HG03521 (cell line): ENCODE data around the gene NLN.
"Not testable (repeated sequence)": the region's sequence is repeated elsewhere in the genome, so short reads cannot be mapped to it uniquely, and the experiment has no call there.

Experiments
- ATAC-seq: cut with Tn5 transposase; IDR thresholded peaks from one replicate; pipeline ENCODE4 v1.9.1; 2021; ENCODE audit warnings: mild to moderate bottlenecking, moderate library complexity; ENCODE audit not compliant: unreplicated experiment

The NLN gene

DNA sequence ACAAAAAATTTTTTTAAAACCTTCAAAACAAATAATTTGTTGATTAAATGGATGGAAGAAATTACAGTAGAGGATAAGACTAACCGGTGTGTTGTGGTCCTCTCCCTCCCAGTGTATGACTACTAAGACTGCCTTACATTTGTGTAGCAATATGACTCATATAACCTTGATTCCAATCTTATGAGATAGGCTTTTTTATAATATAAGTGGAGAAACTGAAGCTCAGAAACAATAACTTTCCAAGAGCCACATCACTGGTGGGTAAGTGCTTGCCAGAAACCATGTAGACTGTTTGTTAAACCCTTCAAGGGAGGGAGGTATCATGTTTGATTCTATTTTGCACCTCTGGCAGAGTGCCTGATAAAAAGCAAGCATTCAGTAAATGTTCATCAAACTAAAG lies 47.5 kb downstream of the NLN start:
- ATAC-seq, result no peak

DNA sequence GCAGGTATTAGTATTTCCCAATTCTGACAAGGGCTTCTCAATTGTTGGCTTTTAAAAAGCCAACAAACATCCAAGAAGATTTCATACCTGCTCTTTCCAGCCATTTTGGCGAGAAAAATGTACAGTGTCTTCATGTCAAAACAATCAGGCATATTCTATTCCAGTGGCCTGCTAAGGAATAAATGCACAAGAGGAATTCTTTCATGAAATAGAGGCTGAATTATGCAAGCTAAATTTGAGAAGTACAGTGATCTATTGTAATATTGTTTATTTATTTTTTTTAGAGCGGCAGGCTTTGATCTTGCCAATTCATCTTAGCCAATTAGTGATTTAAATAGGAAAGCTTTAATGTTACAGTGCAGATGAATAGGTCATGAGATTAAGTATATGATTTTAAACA lies 49.3 kb downstream of the NLN start:
- ATAC-seq, result no peak

DNA sequence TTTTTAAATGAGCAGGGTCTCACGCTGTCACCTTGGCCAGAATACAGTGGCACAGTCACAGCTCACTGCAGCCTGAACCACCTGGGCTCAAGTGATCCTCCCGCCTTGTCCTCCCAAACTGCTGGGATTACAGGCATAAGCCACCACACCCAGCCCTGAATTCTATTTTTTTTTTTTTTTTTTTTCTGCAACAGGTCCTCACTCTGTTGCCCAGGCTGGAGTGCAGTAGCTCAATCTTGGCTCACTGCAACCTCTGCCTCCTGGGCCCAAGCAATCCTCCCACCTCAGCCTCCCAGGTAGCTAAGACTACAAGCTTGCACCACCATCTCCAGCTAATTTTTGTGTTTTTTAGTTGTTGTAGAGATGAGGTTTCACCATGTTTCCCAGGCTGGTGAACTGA lies 51.0 kb downstream of the NLN start:
- ATAC-seq, result not testable (repeated sequence)

DNA sequence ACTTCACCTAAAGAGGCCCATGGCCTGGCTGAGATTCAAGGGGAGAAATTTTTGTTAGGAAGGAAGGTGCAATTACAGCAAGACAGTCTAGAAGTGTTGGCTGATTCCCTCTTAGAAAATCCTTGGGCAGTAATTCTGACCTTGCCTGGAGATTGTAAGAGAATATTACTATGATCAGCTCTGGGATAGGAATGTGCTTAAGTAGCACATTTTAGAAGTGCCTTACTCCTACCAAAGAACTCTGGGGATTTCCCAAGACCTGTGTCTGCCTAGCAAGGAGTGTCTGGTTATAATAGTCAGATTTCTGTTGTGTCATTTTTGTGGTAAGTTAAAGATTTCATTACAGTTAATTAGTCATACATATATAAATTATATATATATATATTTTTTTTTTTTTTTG lies 52.3 kb downstream of the NLN start:
- ATAC-seq, result no peak

DNA sequence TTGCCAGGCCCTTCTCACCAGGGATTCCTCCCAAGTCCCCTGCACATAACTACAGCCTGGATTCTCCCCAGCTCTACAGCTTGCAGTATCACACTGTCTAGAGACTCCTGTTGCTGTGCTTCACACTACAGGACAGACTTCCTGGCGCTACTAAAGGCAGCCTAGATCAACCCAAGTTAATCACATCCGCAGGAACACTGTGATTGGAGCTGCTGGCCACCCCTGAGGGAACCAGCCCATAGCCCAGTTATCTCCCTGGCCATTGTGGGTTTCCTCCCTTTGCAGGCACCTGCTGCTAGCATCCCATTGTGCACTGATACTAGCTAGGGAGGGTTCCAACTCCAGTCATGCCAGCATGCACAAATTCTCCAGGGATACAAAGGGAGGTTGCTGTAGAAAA lies 53.5 kb downstream of the NLN start:
- ATAC-seq, result no peak

DNA sequence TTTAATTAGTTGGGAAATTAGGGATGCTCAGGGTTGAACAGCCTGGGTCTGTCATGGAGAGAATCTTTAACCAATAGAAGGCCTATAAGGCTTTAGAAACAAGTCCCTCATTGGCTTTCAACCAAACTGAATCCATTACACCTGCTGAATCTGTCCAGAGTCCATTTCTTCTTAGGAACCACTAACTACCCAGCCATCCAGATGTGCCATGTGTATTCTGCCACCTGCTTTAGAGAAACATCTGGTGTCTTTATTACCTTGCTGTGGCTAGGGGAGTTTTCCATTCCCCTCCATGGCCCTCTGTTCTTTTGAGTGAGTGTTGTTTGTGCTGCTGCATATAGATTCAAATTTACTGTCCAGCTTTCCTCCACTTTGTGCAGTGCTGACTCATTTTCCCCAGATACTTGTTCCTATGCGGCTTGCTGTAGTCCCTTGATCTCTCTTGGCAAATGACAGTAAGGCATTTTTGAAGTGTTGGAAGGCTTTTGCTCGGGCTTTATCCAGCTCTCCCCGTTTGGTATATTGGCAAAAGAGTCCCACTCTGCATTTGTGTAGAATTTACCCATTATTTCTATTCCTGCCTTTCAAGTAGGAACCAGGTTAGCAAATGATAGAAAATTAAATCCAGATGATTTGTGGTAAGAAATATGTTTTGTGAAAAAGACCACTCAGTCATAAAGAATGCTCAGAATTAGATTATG lies 54.6 kb downstream of the NLN start:
- no peak for ATAC-seq

DNA sequence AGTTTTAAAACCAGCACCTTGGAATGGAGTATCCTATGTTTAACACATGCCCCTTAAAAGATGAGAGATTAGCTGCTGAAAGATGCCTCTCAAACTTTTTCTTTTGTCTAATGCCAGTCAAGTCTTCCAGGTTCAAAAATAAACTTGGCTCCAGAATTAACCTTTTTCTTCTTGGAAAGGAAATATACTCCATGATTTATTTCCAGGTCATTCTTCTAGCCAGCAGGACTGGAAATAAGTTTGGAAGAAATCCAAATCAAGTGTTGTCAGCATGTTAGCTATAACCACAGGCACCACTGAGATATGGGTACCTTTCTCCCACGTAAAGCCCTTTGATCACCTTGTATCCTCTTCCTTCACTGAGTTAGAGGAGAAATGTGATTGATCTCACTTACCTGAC lies 56.1 kb downstream of the NLN start:
- no peak for ATAC-seq

DNA sequence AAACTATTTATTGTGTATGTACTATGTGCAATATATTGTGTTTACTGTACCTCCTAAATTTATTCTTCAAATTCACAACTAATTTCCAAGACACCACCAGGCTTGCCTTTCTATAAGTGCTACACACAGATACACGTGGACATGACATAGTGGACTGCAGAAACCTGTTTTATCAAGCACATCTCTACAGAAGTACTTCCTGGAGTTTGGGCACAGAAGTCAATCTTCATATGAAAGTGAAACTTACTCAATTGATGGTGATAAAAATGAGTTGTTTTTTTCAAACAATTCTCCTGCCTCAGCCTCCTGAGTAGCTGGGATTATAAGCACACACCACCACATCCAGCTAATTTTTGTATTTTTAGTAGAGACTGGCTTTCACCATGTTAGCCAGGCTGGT lies 57.6 kb downstream of the NLN start:
- no peak for ATAC-seq

DNA sequence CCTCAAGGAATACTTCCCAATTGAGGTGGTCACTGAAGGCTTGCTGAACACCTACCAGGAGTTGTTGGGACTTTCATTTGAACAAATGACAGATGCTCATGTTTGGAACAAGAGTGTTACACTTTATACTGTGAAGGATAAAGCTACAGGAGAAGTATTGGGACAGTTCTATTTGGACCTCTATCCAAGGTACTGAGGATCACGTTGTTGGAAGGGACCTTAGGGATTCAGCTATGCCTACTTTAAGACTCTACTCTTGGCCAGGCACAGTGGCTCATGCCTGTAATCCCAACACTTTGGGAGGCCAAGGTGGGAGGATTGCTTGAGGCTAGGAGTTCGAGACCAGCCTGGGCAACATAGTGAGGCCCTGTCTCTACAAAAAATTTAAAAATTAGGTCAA lies 66.3 kb downstream of the NLN start:
- not testable (repeated sequence) for ATAC-seq

DNA sequence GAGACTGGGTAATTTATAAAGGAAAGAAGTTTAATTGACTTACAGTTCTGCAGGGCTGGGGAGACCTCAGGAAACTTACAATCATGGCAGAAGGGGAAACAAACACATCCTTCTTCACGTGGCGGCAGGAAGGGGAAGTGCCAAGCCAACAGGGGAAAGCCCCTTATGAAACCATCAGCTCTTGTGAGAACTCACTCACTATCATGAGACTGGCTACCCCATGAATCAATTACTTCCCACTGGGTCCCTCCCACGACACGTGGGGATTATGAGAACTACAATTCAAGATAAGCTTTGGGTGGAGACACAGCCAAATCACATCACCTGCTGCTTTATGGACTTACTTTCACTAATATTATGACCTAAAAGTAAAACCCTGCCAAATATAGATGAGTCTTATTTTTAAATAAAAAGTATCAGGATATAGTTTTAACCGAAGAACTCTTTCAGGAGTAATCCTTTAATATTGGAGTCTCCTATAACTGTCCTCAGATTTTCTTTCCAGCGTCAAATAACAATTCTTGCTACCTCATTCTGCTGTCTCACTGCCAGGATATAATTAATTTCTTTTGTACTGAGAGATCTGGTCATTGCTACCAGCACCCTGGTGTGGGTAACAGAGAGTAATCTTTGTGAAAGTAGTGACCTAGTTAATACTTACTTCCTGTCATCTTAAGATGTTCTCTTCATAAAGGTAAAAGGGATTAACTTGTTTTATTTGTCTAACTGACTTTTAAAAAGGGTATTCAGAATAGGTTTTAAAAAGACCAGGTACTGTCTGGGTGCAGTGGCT lies 68.6 kb downstream of the NLN start:
- ATAC-seq, result peak; percentile 53

DNA sequence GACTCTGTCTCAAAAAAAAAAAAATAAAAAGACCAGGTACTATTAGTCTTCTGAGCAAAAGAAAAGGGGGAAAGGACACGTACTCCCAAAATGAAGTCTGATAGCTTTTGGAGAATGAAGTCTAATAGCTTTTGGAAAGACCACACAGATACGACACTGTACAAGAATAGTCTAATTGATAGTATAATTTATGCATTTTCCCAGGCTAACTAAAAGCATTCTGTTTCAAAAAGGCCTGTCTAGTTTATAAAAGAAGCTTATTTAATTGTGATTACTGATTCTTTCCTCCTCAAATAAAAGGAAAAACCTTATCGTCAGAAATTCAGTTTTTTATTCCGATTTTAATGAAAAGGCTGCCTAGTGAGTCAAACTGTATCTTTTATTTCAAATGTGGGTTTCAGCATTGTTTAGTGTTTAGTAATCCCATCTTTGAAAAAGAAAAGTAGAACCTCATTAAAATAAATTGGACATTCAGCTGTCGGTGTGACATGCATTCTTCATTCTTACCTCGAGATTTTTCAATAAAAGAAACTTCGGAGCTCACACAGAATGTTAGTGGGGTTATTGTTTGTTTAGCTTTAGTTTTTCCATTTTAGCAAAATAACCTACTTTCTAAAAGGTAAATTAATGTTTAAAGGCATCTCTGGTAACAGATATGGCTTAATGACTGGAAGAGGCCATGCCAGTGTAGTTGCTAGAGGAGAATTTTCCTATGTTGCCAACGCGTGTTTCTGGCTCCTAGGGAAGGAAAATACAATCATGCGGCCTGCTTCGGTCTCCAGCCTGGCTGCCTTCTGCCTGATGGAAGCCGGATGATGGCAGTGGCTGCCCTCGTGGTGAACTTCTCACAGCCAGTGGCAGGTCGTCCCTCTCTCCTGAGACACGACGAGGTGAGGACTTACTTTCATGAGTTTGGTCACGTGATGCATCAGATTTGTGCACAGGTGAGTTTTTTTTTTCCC lies 70.0 kb downstream of the NLN start:
- ATAC-seq, result no peak

DNA sequence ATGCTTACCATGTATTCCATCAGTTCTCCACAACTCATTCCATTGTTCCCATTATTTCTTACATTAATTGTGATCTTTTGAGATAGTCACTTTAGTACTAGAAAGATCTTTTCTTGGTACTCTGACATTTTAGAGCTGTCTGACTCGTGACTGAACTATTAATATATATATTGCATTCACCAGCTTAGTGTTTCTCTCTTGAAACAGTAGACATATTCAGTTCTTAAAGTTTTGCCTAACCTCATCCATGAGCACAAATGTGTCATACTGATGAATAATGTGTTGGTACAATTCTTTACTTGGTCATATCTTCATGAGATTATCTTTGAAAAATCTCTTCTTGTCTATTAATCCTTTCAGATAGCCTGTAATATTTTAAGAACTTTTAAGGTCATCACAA lies 74.3 kb downstream of the NLN start:
- ATAC-seq, result no peak

DNA sequence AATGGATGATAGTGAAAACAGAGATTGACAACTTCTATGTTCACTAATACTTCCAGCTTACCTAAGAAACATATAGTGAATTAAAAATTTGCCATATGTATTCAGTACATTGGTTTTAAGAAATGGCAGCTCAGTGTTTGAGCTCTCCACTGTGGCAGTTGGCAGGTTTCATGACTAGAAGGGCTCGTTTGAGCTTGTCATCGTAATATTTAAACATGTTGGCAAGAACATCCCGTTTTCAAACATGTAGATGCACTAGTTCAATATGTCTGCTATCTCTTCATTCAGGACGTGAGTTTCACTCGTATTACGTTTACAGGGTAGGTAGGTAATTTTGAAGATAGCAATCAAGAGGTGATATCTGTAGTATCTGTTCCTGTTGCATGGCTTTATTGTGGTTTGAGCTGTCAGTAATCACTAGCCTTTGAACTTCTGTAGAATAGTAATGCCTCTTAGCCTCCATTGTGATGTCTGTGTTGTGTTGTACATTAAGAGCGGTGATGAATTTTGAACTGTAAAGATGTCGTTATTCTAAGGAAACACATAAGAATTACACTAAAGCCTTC lies 74.8 kb downstream of the NLN start:
- no peak for ATAC-seq

DNA sequence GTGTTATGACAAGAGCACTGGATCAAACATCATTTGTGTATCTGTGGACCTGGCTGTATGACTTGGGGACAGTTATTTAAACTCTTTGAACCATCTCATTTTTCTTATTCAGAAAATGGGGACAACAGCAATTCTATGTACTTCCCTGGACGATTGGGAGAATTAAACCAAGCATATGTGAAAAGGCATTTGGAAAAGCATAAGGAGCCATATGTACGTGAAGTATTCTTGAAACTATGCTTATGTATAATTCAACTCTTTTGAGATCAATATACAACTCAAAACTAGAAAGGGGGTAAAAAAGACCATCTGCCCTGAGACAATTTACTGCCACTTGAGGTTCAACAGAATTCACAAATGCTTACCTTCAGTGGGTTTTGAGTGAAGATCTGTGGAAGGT lies 75.5 kb downstream of the NLN start:
- ATAC-seq, result no peak

DNA sequence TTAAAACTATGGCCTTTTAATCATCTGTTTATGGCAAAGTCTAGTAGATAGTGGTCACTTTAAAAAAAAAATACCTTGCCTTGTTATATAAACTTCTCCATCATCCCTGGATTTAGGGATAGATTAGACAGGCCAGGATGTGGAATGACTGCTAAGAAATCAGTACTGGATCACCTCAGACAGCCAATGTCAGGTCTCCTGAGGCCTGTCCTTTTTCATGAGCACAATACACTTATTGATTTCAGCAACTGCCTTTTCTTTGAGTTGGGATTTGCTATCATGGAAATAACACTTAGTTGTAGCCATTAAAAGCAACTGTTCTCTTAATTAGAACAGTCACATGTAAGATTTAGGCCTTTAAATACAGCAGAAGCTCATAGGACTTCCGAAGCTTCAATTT lies 77.9 kb downstream of the NLN start:
- ATAC-seq, result no peak

DNA sequence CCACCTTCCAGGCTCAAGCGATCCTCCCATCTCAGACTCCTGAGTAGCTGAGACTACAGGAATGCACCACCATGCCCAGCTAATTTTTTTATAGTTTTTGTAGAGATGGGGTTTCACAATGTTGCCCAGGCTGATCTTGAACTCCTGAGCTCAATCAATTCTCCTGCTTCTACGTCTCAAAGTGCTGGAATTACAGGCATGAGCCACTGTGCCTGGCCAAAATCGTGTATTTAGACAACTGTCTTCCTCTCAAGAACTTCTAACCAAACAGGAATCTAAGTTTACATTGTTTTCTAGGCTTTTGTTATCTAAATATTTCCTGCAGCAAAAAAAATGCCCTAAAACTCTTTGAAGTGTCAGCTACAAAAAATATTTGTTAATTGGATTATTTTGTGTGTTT lies 78.8 kb downstream of the NLN start:
- no peak for ATAC-seq

DNA sequence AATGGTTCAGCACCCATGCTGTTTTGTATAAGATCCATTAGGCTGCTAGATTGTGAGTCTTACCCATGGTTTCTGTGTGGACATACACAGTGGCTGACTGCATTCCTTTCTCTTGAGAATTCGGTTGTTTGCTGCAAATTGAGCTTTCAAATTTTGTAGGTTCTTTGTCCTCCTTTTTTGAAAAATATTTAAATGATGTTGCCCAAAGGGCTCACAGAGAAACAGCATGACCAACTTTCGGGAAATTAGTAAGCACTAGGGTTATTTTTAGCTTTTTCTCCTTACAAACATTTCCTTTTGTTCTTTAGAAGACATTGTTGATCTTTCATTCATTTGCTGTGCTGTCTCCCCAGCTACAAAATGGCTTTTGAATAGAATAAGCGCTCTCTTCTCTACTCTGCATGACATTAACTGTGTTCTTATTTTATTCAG lies 79.4 kb downstream of the NLN start:
- ATAC-seq, result no peak

DNA sequence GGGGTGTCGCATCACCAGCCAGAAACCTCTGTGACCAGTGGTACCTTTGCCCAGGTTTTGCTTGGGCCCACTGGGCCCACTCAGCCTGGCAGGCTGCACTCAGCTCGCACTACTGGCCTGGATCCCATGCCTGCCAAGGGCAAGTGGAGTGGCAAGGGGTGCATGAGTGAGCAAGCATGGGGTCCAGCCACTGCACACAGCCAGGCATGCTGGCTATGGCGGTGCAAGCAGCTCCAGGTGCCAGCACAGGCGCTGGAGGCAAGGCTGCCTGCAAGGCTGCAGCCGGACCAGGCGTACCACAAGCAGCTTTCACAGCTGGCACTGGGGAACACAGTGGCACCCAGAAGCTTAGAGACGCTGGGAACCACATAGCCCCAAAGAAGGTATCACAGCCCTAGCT lies 80.1 kb downstream of the NLN start:
- ATAC-seq, result no peak

DNA sequence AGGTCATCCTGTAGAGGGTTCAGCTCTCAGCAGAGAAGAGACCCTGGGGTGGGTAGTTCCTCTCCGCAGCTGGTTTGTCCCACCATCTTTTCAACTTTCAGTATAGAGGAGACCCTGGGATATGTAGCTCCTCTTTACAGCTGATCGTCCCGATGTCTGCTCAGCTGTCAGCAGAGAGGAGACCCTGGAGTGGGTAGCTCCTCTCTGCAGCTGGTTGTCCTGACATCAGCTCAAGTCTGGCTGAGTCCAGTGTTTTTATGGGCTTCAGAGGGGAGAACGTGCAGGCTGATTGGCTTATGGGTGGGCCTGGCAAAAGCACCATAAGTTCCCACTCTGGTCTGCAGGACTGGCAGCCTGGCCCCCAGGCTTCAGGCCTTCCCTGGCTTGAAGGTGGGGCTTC lies 80.8 kb downstream of the NLN start:
- ATAC-seq, result no peak

DNA sequence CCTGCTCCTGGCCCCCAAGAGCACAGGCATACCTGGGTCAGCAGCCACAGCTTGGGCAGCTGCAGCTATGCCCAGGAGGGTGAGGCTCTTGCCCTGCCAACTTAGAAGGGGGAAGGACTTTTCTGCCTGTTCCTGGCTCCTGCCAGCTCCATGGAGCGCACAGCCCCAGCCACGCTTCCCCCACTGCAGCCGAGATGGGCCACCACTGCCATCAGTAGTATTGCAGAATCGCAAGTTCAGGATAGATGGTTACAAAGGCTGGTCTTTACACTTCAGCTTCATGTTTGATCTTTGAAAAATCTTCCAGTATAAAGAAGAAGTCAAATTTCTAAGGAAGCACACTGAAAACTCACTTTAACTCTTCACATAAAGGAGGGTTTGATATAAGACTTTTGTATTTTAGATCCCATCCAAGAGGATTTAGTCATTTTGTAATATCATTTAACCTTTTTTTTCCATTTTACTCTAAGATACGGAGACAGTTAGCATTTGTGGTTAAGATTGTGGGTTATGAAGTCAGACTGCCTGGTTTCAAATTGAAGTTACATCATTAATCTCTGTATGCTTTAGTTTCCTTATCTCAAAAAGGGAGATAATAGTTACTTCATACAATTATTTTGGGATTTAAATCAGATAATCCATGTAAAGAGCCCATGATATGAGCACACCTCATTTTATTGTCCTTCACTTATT lies 81.8 kb downstream of the NLN start:
- no peak for ATAC-seq

DNA sequence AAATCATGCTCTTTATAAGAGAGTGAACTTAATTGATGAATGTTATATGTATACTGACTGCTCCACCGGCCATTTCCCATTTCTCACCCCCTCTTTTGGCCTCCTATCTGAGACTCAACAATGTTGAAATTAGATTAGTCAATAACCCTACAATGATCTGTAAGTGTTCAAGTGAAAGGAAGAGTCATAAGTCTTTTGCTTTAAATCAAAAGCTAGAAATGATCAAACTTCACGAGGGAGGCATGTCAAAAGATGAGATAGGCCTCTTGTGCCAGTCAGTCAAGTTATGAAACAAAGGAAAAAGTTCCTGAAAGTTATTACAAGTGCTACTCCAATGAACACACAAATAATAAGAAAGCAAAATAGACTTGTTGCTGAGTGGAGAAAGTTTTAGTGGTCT lies 83.1 kb downstream of the NLN start:
- ATAC-seq, result no peak
